ENCODE results near the gene KAZALD1.

The KAZALD1 gene

GRCh38 chr10:101112799-101113594 is 51.2 kb downstream of the KAZALD1 start:
- Histone ChIP-seq H3K4me3 (ENCODE audit: low read depth, low read length, poor library complexity, severe bottlenecking) (no peak overlapping the region), H3K36me3 (ENCODE audit: insufficient read depth, low read length) (no peaks in the 10 kb centered on the region), H2AFZ (ENCODE audit: low read length) (no peak overlapping the region), H4K20me1 (ENCODE audit: insufficient read depth, low read length) (no peaks in the 10 kb centered on the region), H3K9me3 (ENCODE audit: low read length) (no peaks in the 10 kb centered on the region), H3K27ac (ENCODE audit: low read depth, low read length, poor library complexity, severe bottlenecking) (no peak overlapping the region), H3F3A (ENCODE audit: insufficient read depth, low read length) (no peaks in the 10 kb centered on the region), H3K4me2 (ENCODE audit: low read length) (no peak overlapping the region), H3K27me3 (ENCODE audit: insufficient read depth, low read length) (no peaks in the 10 kb centered on the region), H3K4me1 (ENCODE audit: insufficient read depth, low read length, severe bottlenecking) (no peaks in the 10 kb centered on the region), H3K9me2 (ENCODE audit: low read depth, low read length) (no peaks in the 10 kb centered on the region), H3K79me2 (ENCODE audit: insufficient read depth, low read length) (no peaks in the 10 kb centered on the region), H3K9ac (ENCODE audit: low read length) (no peak overlapping the region)
- TF ChIP-seq EZH2 (IDR thresholded peaks at IDR 0.05; ENCODE audit: borderline replicate concordance, low read length) (no peak), CTCF (IDR thresholded peaks at IDR 0.05; ENCODE audit: low read length) (no peak)

- no peak overlapping the region for H3K4me2 ChIP-seq (ENCODE audit: low read length)
- TF ChIP-seq CTCF (IDR thresholded peaks at IDR 0.05; ENCODE audit: low read length) (no peak), EZH2 (IDR thresholded peaks at IDR 0.05; ENCODE audit: borderline replicate concordance, low read length) (no peak)
Observed at GRCh38 chr10:101113890-101114403, 52.2 kb downstream of the KAZALD1 start.

DNA sequence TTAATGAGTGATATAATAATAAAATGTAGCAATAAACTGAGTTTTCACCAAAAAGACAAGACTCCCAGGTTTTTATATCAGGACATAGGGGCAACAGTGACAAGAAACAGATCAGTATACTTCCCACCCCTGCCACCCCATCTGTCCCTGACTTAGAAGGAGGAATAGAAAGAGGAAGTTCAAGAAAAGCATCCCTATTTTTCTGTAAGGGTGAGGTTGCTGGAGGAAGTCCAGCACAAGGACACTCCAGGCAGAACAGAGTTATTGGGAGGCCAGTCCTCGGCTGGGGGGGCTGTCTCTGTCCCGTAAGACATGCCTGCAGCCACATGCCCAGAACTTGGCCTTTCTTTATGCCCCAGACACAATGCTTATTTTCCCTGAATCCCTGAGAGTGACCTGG is 52.9 kb downstream of the KAZALD1 start:
- TF ChIP-seq CTCF (IDR thresholded peaks at IDR 0.05; ENCODE audit: low read length) (no peak), EZH2 (IDR thresholded peaks at IDR 0.05; ENCODE audit: borderline replicate concordance, low read length) (no peak)
- H3F3A ChIP-seq (ENCODE audit: insufficient read depth, low read length), result no peaks in the 10 kb centered on the region
- H4K20me1 ChIP-seq (ENCODE audit: insufficient read depth, low read length), result no peaks in the 10 kb centered on the region
- H3K4me2 ChIP-seq (ENCODE audit: low read length), result no peak overlapping the region
- no peak overlapping the region for H3K4me3 ChIP-seq (ENCODE audit: low read depth, low read length, poor library complexity, severe bottlenecking)
- no peak overlapping the region for H3K27ac ChIP-seq (ENCODE audit: low read depth, low read length, poor library complexity, severe bottlenecking)
- H3K36me3 ChIP-seq (ENCODE audit: insufficient read depth, low read length), result no peaks in the 10 kb centered on the region
- H3K9ac ChIP-seq (ENCODE audit: low read length), result no peak overlapping the region
- H3K9me3 ChIP-seq (ENCODE audit: low read length), result no peaks in the 10 kb centered on the region
- no peaks in the 10 kb centered on the region for H3K4me1 ChIP-seq (ENCODE audit: insufficient read depth, low read length, severe bottlenecking)
- H3K27me3 ChIP-seq (ENCODE audit: insufficient read depth, low read length), result no peaks in the 10 kb centered on the region
- H3K9me2 ChIP-seq (ENCODE audit: low read depth, low read length), result no peaks in the 10 kb centered on the region
- H2AFZ ChIP-seq (ENCODE audit: low read length), result no peak overlapping the region
- no peaks in the 10 kb centered on the region for H3K79me2 ChIP-seq (ENCODE audit: insufficient read depth, low read length)

More at GRCh38 chr10:101113890-101114403, 52.2 kb downstream of the KAZALD1 start:
- no peaks in the 10 kb centered on the region for H3K27me3 ChIP-seq (ENCODE audit: insufficient read depth, low read length)
- H3K9ac ChIP-seq (ENCODE audit: low read length), result no peak overlapping the region
- no peak overlapping the region for H3K27ac ChIP-seq (ENCODE audit: low read depth, low read length, poor library complexity, severe bottlenecking)
- H3K4me3 ChIP-seq (ENCODE audit: low read depth, low read length, poor library complexity, severe bottlenecking), result no peak overlapping the region
- H3K79me2 ChIP-seq (ENCODE audit: insufficient read depth, low read length), result no peaks in the 10 kb centered on the region
- H4K20me1 ChIP-seq (ENCODE audit: insufficient read depth, low read length), result no peaks in the 10 kb centered on the region
- no peaks in the 10 kb centered on the region for H3F3A ChIP-seq (ENCODE audit: insufficient read depth, low read length)
- H3K36me3 ChIP-seq (ENCODE audit: insufficient read depth, low read length), result no peaks in the 10 kb centered on the region
- H3K4me1 ChIP-seq (ENCODE audit: insufficient read depth, low read length, severe bottlenecking), result no peaks in the 10 kb centered on the region
- H2AFZ ChIP-seq (ENCODE audit: low read length), result no peak overlapping the region
- H3K9me2 ChIP-seq (ENCODE audit: low read depth, low read length), result no peaks in the 10 kb centered on the region
- H3K9me3 ChIP-seq (ENCODE audit: low read length), result no peaks in the 10 kb centered on the region

All from OCI-LY1 (cell line).